NCI-H524 (cell line): Measurements from ENCODE around the gene TEX13A.

Experiments
- DNase-seq, 2 experiments: peaks; one replicate each; lab custom pipeline; 2025; lab: John Stamatoyannopoulos, UW

Gene TEX13A

GRCh38 chrX:105173071-105173470 lies 47.4 kb downstream of the TEX13A start:
- no peak for DNase-seq
